Measurements from ENCODE around the gene SH2B2.

Gene SH2B2

DNA sequence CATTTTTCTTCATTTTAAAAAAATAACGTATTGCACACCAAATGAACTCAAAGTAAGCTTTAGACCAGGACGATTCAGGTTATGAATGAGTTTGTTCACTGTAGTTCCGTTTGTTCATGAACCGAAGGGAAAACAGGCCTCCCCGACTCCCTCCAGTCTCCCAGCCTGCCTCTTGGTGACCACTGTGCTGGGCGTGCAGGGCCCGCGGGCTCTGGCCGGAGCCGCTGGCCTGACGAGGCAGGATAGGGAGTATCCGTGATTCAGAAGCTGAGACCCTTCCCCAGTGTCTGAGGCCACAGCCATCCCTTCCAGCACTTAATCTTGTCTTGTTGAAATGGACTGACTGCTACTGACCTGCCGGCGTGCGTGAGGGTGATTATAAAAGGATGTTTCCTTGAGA is 30.8 kb upstream of the SH2B2 start:
- no peak for TF ChIP-seq CTCF (conservative IDR thresholded peaks at IDR 0.05)
- TF ChIP-seq ZFX (IDR thresholded peaks at IDR 0.05): no peak
- H3K27ac ChIP-seq: no peak overlapping the region

DNA sequence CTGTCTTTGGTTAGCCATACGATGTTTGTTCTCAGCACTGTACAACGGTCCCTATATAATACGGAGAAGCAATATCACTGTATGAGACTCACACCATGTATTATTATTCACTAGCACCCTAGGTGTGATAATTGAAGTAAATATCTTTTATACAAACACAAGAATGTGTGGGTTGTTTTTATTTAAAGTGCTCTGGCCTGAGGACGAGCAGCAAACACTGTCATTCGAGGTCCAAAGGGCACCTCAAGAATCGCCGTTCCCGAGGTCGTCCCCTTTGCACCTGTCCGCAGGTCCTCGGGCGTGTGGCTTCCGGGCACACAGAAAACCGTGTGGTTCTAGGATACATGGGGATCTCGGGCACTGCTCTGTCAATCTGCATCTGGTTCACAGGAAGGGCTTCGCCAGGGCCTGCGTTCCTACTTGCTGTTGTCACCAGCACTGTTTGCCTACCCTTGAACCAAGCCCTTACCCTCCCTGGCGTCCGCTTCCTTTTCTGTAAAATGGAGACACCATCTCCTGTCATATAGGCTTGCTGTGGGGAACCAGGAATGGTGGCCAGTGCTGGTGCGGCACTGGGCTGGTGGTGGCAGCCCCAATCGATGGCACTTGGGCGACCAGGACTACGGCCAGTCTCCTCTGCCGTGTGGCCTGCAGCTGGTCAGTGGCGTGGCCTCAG is 28.5 kb upstream of the SH2B2 start:
- H3K27ac ChIP-seq: no peak overlapping the region
- no peak for TF ChIP-seq ZFX (IDR thresholded peaks at IDR 0.05)
- no peak for TF ChIP-seq CTCF (conservative IDR thresholded peaks at IDR 0.05)

DNA sequence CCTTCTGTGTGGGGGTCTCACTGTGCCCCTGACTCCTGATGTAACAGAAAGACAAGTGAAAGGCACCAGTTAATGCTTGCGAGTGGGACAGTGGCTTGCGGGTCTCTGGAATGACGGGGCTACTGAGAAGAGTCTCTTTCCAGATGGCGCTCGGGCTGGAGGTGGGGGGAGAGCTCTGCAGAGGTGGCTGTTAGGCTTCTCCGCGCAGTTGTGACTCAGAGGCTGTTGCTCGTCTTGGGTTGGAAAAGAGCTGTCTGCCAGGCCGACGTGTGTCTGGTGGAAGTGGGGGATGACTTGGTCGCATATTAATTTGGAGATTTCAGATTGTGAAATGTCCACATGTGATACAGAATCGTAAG is 27.9 kb upstream of the SH2B2 start:
- H3K27ac ChIP-seq: no peak overlapping the region
- no peak for TF ChIP-seq ZFX (IDR thresholded peaks at IDR 0.05)
- TF ChIP-seq CTCF (conservative IDR thresholded peaks at IDR 0.05): no peak

GRCh38 chr7:102260856-102261255 is 25.8 kb upstream of the SH2B2 start:
- TF ChIP-seq ZFX (IDR thresholded peaks at IDR 0.05) (no peak), CTCF (conservative IDR thresholded peaks at IDR 0.05) (no peak)
- no peak overlapping the region for H3K27ac ChIP-seq

DNA sequence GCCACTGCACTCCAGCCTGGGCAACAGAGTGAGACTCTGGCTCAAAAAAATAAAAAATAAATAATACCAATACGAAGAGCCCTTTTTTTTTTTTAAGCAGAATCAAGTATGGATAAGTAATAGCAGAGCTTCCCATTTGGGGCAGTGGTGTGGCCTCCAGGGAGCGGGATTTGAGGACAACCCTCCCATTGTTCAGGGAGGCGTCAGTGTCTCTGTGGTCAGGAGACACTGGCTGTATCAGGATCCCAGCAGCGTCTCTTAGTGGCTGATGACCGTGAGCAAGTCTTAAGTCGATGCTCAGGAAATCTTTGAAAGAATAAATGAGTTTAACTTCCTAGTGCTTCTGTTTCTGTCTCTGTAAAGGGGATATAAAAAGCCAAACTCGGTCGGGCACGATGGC is 25.2 kb upstream of the SH2B2 start:
- TF ChIP-seq CTCF (conservative IDR thresholded peaks at IDR 0.05): no peak
- TF ChIP-seq ZFX (IDR thresholded peaks at IDR 0.05): no peak
- no peak overlapping the region for H3K27ac ChIP-seq

DNA sequence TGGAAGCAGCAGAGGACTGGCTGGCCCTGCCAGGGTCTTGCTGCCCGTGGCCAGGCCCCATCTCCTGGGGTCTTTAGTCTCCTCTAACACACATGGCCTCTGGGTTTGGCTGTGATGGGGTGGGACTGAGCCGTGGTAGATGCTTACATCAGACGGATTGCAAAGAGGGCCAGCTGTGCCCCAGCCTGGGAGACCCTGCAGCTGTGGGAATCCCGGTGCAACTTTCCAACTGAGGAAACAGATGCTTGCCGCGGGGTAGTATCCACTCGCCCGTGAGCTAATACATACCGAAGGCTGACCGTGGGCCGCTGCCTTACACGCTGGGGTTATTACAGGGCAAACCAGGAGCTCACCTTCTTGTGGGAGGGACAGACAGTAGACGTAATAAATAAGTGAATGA is 24.1 kb upstream of the SH2B2 start:
- H3K27ac ChIP-seq: no peak overlapping the region
- no peak for TF ChIP-seq CTCF (conservative IDR thresholded peaks at IDR 0.05)
- no peak for TF ChIP-seq ZFX (IDR thresholded peaks at IDR 0.05)

GRCh38 chr7:102264367-102264891 is 22.2 kb upstream of the SH2B2 start:
- no peak overlapping the region for H3K27ac ChIP-seq
- TF ChIP-seq ZFX (IDR thresholded peaks at IDR 0.05) (no peak), CTCF (conservative IDR thresholded peaks at IDR 0.05) (no peak)

Measured in C4-2B (cell line).